Hepatocyte (in vitro differentiated cells): Measurements from ENCODE around the gene TOP2B. TPM values are rescaled to one million over a fixed set of nuclear protein-coding genes. Genes with fewer than 3 reads are reported as not detected.

Experiments
- DNase-seq: peaks from one replicate; pipeline ENCODE4 v3.0.0-alpha.2; 2016; ENCODE audit warnings: low spot score
- H2AFZ ChIP-seq: fragments of 200-600 bp; sonication (generic); 2 replicates; pipeline ENCODE4 v1.6.0; 2016; ENCODE audit warnings: antibody characterized with exemption, mild to moderate bottlenecking
- H3K27ac ChIP-seq: fragments of 200-600 bp; sonication (generic); 2 replicates; pipeline ENCODE4 v1.5.1; 2016; ENCODE audit warnings: mild to moderate bottlenecking
- H3K27me3 ChIP-seq: fragments of 200-600 bp; sonication (generic); 2 replicates; pipeline ENCODE4 v1.6.1; 2016
- H3K36me3 ChIP-seq: fragments of 200-600 bp; sonication (generic); replicated peaks from 2 replicates; pipeline ENCODE4 v1.5.1; 2016; ENCODE audit warnings: low read depth; ENCODE audit not compliant: insufficient read depth
- H3K4me1 ChIP-seq: fragments of 200-600 bp; sonication (generic); 2 replicates; pipeline ENCODE4 v1.5.1; 2016; ENCODE audit warnings: mild to moderate bottlenecking, moderate library complexity; ENCODE audit not compliant: insufficient read depth
- H3K4me2 ChIP-seq: fragments of 200-600 bp; sonication (generic); 2 replicates; pipeline ENCODE4 v1.6.0; 2016
- H3K4me3 ChIP-seq: fragments of 200-600 bp; sonication (generic); 2 replicates; pipeline ENCODE4 v1.5.1; 2016; ENCODE audit warnings: mild to moderate bottlenecking
- H3K79me2 ChIP-seq: fragments of 200-600 bp; sonication (generic); 2 replicates; pipeline ENCODE4 v1.6.0; 2017; ENCODE audit warnings: mild to moderate bottlenecking
- H3K9me2 ChIP-seq: fragments of 200-600 bp; sonication (generic); replicated peaks from 2 replicates; pipeline ENCODE4 v1.6.0; 2017; ENCODE audit warnings: mild to moderate bottlenecking; ENCODE audit not compliant: insufficient read depth
- H3K9me3 ChIP-seq: fragments of 200-600 bp; sonication (generic); 2 replicates; pipeline ENCODE4 v1.5.1; 2016; ENCODE audit warnings: low read depth, mild to moderate bottlenecking
- H4K20me1 ChIP-seq: fragments of 200-600 bp; sonication (generic); 2 replicates; pipeline ENCODE4 v1.6.0; 2016; ENCODE audit warnings: mild to moderate bottlenecking; ENCODE audit not compliant: insufficient read depth, poor library complexity, severe bottlenecking
- CTCF ChIP-seq: fragments of 200-600 bp; sonication (generic); IDR thresholded peaks from 2 replicates; pipeline ENCODE4 v1.5.1; 2016; ENCODE audit warnings: antibody characterized with exemption, mild to moderate bottlenecking; ENCODE audit not compliant: poor library complexity
- EZH2 ChIP-seq: fragments of 200-600 bp; sonication (generic); IDR thresholded peaks from 2 replicates; pipeline ENCODE4 v1.6.1; 2016; ENCODE audit warnings: antibody characterized with exemption, mild to moderate bottlenecking, borderline replicate concordance
- EZH2phosphoT487 ChIP-seq: fragments of 200-600 bp; sonication (generic); IDR thresholded peaks from one replicate; pipeline ENCODE4 v1.6.1; 2018; ENCODE audit warnings: antibody characterized with exemption, mild to moderate bottlenecking, low read depth, moderate library complexity; ENCODE audit not compliant: unreplicated experiment, severe bottlenecking
- WGBS: methylation state at CpG from one replicate; pipeline ENCODE4 v1.1.6; 2016; ENCODE audit warnings: low lambda C conversion rate; ENCODE audit errors: missing lambda C conversion rate; 5-methylcytosine and 5-hydroxymethylcytosine counted together
- polyA plus RNA-seq: library from polyadenylated mRNA; unstranded; fragments of >200 nt; fragmentation: Nextera tagmentation; extraction: Ambion mirVana; gene quantifications from 2 replicates; pipeline ENCODE4 v1.2.1, GENCODE V29; 2016
- total RNA-seq: library from RNA; depleted of rRNA; stranded (reverse); fragments of >200 nt; gene quantifications from 2 replicates; pipeline ENCODE4 v1.2.3, GENCODE V29; 2014

The TOP2B gene
- total and polyA plus RNA-seq, 2 experiments from 2014 or later: 49.5 to 109 TPM

GRCh38 chr3:25603703-25604102 is 61.0 kb downstream of the TOP2B start:
- Histone ChIP-seq H3K79me2 (no peaks in the 10 kb centered on the region), H3K27me3 (no peaks in the 10 kb centered on the region), H4K20me1 (no peaks in the 10 kb centered on the region), H3K4me1 (no peaks in the 10 kb centered on the region), H3K9me3 (no peaks in the 10 kb centered on the region), H3K4me2 (no peak overlapping the region), H3K36me3 (no peaks in the 10 kb centered on the region), H3K27ac (peak overlapping the region; percentile 34), H3K4me3 (no peak overlapping the region), H3K9me2 (no peaks in the 10 kb centered on the region), H2AFZ (no peak overlapping the region)
- TF ChIP-seq CTCF (no peak), EZH2 (no peak), EZH2phosphoT487 (no peak)
- no peak for DNase-seq
- WGBS: 68% methylated on average over 1 of the region's 1 CpG

- H3K4me1 ChIP-seq: peaks cover 18% of the 10 kb centered on the region
Observed at GRCh38 chr3:25597535-25598101, 67.1 kb downstream of the TOP2B start.

GRCh38 chr3:25594007-25594502 is 70.7 kb downstream of the TOP2B start:
- Histone ChIP-seq H3K4me1 (peaks cover 23% of the 10 kb centered on the region), H3K9me2 (no peaks in the 10 kb centered on the region), H2AFZ (no peak overlapping the region), H3K9me3 (no peaks in the 10 kb centered on the region), H4K20me1 (no peaks in the 10 kb centered on the region), H3K79me2 (peaks cover 2% of the 10 kb centered on the region), H3K4me2 (no peak overlapping the region), H3K36me3 (no peaks in the 10 kb centered on the region), H3K4me3 (no peak overlapping the region), H3K27me3 (no peaks in the 10 kb centered on the region), H3K27ac (peak overlapping the region; percentile 63)
- peak; percentile 63 for DNase-seq
- TF ChIP-seq CTCF (peak; percentile 89), EZH2phosphoT487 (no peak), EZH2 (no peak)
- WGBS: 0% methylated on average over 1 of the region's 1 CpG

More at GRCh38 chr3:25597535-25598101, 67.1 kb downstream of the TOP2B start:
- Histone ChIP-seq H3K9me2 (no peaks in the 10 kb centered on the region), H3K36me3 (no peaks in the 10 kb centered on the region), H3K4me2 (no peak overlapping the region), H3K27ac (peak overlapping the region; percentile 20), H3K4me3 (no peak overlapping the region), H2AFZ (no peak overlapping the region), H3K9me3 (no peaks in the 10 kb centered on the region), H3K27me3 (no peaks in the 10 kb centered on the region), H3K79me2 (peaks cover 2% of the 10 kb centered on the region), H4K20me1 (no peaks in the 10 kb centered on the region)
- DNase-seq: no peak
- 64% methylated on average over 1 of the region's 1 CpG for WGBS
- TF ChIP-seq CTCF (no peak), EZH2phosphoT487 (no peak), EZH2 (no peak)
